ENCODE data around the gene DCAF4.
"Not testable (repeated sequence)": the region's sequence is repeated elsewhere in the genome, so short reads cannot be mapped to it uniquely, and the experiment has no call there.

DCAF4 gene

DNA sequence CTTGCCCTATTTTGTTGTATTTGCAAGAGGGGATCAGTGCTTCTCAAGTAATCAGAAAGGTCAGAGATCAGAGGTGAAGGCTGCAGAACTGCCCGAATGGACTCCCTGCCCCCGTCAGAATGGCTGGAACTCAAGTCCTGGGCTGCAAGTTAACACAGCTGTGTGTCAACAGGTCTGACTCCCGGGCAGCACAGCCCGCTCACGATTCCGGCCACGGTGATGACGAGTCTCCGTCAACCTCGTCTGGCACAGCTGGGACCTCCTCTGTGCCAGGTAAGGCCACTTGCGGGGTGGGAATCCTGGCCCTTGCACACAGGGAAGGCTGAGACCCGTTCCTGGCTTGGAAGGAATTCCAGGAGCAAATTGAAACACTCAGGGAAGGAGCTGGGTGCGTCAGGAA is 13.4 kb downstream of the DCAF4 start:
- DNase-seq = no peak

DNA sequence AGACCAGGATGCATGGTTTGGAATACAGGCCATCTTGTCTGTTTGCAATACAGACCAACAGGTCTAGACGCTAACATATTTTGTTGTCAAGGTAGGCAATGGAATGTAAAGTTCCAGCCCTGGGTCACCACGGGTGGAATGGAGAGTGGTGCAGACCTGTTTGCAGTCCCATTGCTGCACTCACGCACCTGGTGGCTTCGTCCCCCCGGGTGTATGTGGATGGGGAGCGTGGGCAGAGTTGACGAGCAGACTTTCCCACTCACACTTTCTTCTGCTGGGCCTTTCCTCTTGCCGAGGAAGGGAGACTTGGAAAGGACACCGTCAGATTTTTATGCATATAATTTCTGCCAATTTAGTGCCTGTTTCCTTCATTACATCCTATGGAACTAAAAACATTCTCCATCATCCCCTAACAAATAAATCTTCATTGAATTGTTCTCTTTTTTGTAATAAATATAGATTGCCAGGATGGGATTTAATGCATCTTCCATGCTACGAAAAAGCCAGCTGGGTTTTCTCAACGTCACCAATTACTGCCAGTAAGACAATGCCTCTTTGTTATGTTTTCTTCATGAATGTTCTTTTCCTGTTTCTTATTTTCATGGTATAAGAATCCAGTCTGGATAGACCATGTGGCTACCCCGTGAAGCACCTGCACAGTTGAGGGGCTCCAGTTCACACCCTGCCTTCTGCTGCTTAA is 15.2 kb downstream of the DCAF4 start:
- DNase-seq = no peak

DNA sequence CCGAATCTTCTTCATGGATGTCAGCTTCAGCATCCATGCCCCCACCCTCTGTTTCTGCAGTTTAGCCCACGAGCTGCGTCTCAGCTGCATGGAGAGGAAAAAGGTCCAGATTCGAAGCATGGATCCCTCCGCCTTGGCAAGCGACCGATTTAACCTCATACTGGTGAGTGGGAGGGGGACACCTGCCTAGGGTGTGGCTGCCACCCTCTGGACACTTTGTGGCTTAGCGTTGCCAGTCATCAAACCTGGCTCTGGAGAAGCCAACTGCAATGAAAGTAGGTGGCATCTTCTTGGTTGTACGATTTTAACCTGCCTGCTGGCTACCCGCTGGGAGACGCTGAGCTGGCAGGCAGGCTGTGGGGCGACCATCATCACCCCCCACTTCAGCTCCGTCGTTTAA is 16.7 kb downstream of the DCAF4 start:
- no peak for DNase-seq

DNA sequence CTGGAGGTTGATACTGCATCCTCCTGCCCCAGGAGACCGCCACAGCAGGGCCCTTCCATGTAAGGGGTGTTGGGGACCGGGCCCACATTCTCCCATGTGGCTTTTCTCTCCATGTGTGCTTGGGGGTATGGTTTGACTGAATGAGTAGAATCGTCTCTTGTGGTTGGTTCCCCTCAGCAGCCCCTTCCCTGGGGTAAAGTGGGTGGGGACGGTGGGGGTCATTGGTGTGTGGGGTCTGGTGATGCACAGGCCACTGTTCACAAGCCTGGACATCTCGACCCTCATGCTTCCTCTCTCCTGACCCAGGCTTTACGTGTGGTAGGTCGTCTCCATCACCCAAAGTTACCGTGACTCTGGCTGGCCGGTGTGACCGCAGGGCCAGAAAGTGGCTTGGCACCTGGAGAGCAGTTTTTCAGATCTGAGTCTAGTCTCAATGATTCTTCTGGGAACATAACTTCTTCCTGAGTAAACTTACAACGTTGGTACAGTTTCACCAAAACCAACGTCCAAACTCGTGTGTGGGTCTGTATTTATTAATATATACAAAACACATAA is 17.7 kb downstream of the DCAF4 start:
- no peak for DNase-seq

DNA sequence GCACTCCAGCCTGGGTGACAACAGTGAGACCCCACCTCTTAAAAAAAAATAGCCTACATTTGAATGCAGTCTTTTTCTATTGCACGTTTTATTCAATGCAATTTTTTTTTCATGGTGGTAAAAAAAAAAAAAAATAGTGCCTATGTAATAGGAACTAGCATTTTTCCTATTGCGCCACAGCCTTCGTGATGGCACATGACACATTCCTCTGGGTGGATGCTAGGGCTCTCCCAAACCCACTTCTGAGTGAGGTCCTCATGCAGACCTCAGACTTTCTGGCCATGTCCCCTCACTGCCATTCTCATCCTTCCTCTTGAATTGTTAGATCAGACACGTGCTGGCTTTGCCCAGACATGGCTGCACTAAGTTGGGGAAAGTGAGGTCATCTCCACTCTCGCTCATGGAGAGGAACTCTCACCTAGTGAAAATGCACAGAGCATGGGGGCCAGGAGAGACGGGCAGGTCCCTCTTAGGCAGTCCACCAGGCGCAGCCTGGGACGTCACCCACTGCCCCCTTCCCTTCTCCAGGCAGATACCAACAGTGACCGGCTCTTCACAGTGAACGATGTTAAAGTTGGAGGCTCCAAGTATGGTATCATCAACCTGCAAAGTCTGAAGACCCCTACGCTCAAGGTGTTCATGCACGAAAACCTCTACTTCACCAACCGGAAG is 19.2 kb downstream of the DCAF4 start:
- DNase-seq = no peak

DNA sequence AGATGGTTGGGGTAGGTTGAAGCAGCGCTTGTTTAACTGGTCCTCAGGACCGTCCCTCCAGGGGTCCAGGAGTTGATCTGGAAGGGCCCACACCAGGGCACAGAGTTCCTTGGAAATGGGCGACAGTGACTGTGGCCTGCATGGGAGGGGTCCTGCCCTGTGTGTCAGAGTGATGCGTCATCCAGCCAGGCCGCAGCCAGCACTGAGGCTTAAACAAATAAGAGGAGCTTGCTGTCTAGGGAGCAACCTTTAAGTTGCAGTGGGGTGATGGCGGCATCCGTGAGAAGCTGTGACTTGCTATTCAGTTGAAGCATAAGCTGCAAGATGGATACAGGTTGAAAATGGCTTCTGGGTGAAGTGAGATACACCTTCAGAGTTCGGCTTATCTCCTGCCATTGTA is 20.2 kb downstream of the DCAF4 start:
- DNase-seq = no peak

DNA sequence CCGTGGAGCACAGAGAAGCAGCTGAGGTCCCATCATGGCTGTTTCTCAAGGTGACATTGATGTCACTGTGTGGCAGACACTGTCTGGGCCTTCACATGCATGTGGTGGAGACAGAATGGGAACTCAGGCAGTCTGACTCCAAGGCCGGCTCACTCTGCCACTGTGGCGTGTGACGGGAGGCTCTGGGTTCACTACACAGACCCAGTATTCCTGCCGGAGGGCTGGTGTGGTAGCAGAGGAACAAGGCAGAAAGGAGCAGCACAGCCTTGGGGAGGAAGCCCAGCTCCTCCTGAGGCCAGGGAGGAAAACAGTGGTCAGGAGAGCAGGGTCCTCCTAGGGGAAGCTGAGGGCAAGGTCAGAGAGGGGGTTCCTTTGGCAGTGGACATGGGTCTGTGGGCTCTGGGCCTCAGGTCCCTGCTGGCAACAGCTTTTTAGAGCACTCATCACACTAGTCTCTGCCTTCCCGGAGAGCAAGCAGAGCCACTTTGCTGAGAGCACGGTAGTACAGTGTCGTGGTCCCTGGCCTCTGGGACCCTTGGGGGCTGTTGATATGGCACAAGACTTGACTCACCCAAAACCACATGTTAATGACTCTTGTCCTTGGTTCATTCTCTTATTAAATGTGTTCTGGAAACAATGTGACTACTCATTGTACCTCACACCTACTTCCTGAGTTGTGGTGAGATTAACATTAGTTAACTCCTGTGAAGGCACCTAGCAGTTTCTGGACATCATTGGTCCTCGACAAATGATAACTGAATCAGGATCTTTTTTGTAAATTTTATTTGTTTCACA is 21.3 kb downstream of the DCAF4 start:
- DNase-seq = no peak

DNA sequence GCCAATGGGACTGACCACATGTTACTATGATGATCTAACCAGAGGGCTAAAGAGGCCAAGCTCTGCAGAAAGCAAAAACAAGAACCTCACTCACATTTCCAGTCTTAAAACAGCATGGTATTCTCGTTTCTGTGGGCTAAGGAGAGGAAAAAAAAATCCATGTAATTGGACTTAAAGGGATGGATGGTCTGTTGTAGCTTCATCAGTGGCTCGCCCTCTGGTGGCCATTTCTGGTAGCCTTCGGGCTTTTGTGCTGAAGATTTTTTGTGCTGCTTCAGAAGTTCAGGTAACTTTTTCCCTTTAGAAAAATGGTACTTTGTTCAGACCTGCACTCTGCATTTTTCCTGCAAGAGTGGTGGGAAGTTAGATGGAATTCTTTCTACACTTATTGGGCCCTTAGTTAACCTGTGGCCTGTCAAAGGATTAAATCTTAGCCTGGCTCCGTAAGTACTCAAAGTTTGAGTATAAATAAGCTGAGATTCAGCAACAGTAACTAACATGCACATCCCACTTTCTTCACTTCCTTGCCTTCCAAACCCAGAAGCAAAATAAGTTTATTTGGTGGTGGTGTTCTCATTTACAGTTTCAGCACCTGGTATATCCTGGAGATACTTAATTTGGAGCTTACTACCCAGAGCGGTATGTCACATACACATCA is 22.3 kb downstream of the DCAF4 start:
- DNase-seq = peak; percentile 36 to 56

DNA sequence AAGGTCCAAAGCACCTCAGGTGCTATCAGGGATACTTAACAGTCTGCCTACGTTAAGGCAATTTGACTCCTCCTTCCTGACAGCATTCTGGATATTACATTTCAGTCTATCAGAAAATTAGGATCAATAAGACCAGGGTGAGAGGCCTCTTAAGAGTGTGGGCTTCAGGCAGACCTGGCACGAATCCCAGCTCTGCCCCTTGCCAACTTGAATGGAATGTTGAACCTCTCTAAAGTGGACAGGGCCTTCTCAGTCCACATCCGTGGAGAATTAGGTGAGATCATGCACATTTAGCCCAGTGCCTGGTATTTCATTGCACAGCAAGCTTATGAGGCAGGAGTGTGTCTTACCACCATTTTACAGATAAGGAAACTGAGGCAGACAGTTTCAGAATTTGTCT is 25.9 kb downstream of the DCAF4 start:
- no peak for DNase-seq

DNA sequence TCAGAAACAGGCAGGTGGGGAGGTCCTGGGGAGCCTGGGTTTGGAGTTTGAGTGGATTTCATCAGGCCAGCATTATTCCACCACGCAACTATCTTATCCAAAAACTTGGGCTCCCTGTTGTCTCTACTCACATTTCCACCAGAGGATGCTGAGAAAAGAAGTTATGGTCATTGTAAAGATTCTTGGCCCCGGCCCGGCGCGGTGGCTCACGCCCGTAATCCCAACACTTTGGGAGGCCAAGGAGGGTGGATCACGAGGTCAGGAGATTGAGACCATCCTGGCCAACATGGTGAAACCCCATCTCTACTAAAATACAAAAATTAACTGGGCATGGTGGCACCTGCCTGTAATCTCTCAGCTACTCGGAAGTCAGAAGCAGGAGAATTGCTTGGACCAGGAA is 30.5 kb downstream of the DCAF4 start:
- not testable (repeated sequence) for DNase-seq

DNA sequence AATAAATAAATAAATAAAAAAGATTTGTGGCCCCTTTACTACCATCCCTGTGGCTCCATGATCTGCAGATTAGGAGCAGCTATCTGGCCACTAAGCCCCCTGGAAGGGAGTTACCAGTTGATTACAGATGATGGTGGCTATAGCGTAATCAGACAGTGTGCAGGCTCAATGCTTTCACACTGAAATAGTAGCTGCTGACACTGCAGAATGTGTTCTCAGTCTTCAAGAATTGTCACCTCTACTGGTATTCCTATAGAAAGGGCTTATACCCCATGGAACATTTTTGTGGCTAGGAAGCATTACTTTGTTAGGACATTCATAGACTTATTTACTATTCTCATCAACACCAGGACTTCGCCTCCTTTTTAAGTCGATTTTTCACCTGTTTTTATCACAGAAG is 30.9 kb downstream of the DCAF4 start:
- DNase-seq = no peak

DNA sequence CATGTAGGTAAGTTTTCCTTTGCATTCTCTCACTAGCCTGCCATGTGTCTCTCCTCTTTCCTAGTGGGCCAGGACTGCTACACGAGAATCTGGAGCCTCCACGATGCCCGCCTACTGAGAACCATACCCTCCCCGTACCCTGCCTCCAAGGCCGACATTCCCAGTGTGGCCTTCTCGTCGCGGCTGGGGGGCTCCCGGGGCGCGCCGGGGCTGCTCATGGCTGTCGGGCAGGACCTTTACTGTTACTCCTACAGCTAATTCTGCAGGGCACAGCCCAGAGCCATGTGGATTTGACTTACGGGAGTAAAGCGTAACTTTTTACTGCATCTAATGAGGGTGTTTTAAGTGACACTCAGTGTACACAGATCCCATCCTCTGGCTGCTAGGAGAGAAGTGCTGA is 32.3 kb downstream of the DCAF4 start:
- DNase-seq = no peak

DNA sequence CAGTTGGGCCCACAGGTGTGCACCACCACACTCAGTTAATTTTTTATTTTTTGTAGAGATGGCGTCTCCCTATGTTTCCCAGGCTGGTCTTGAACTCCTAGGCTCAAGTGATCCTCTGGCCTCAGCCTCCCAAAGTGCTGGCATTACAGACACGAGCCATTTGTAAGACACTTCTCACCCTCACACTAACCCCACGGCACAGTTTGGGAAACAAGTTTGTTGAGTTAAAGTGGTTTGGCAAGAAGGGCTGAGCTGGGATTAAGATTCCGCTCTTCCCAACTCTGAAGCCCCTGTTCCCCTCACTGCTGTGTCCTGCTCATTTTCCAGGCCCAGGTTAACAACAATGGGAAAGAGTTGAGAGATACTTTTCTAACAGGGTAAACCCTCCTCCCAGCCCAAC is 34.8 kb downstream of the DCAF4 start:
- not testable (repeated sequence) for DNase-seq

DNA sequence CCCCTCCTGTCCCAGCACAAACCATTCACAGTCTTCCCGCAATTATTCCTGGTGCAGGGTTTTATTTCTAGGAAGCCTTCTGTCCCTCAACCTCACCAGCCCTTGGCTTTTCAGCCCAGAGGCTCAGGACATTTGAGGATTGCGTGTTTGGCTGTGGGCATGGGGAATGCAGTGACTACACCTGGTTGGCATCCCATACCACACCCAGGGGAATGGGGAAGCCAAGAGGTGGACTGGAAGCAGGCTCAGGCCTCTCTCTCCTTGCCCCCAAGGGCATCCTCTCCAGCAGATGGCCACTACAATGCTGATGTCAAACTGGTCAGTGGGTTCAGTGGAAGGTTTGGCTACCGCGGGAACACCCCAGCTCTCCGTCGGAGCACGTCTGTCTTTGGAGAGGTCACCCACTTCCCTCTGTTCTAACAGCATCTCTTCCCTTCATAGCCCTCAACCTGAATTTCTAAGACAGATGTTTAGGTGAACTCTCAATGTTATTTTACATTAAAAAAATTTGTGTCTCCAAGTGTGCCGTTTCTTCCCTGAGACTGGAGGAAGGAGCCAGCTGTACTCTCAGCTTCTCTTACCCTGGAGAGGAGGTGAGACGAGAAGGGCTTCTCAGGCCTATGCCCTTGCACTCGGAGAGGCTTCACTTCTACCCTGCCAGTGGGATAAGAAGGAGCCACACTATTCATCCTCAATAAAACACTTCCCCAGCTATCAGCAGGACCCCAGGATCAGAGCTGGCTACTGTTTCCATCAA is 35.5 kb downstream of the DCAF4 start:
- no peak for DNase-seq

DNA sequence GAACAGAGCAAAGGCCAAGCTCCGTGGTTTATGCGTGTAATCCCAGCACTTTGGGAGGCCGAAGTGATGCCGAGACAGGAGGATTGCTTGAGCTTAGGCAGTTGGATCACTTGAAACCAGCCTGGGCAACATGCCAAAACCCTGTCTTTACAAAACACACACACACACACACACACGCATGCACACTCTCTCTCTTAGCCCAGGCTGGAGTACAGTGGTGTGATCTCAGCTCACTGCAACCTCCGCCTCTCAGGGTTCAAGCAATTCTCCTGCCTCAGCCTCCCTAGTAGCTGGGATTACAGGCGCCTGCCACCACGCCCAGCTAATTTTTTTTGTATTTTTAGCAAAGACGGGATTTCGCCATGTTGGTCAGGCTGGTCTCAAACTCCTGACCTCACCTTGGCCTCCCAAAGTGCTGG is 36.1 kb downstream of the DCAF4 start:
- not testable (repeated sequence) for DNase-seq

DNA sequence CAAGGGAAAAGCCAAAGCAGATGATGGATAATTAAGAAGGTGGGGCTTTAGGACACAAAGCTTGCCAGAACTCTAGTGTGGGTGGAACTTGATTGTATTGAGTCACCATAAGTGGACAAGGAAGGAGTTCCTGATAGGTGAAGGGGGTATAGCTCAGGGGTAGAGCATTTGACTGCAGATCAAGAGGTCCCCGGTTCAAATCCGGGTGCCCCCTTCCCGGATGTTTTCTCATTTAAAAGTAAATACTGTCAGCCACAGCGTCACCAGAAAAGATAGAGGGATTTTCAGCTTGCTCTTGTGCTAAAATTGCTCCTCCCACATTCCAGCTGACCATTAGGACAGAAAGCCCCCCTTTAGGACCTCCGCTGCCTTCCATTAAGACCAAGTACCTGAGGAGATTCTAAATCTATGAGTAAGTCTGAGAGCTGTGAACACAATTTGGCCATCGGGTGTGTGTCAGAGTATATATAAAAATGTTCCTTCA is 36.6 kb downstream of the DCAF4 start:
- no peak for DNase-seq

DNA sequence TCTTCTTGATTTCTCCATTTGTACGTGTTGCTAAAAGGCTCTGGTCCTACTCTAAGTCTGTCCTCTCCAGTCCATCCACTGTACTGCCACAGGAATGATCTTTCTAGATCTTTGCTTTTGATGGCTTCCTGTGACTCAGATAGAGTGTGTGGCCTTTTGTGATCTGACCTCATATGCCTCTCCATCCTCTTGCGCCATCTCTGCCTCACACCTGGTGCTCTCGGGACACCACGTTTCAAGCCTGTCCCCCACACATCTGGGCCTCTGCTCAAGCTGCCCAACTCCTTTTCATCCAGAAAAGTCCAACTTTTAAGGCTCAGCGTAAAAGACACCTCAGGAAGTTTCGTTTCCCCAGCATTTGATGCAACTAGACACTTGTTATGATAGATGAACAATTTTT is 39.0 kb downstream of the DCAF4 start:
- no peak for DNase-seq

DNA sequence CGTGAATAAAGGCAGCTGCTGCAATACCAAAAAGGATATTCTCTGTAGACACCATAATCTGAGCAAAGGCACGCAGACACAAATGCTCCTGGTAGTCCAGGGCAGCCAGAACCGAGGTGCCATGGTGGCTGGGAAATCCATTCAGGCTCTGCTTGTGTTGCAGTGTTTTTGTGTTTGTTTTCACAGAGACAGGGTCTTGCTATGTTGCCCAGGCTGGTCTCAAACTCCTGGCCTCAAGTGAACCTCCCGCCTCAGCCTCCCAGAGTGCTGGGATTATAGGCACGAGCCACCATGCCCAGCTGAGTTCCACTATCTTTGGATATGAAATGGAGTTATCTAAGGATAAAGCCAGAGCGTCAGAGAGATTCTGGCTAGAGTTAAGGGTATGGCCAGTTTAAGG is 39.8 kb downstream of the DCAF4 start:
- DNase-seq = no peak

DNA sequence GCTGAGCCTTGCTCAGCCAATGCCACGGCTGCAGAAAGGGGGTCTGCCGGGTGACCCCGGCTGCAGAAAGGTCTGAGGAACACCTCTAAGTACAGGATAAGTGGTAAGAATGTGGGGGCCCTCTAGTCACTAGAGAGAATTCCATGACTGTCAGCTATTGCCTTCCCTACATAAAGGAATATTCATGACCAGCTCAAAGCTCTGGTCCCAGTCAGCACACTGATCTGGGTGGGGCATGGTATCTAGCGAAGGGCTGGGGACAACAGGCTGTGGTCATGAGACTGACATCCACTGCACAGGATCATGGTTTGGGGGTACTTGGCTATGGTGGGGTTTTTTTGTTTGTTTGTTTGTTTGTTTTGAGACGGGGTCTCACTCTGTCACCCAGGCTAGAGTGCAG is 42.1 kb downstream of the DCAF4 start:
- no peak for DNase-seq

DNA sequence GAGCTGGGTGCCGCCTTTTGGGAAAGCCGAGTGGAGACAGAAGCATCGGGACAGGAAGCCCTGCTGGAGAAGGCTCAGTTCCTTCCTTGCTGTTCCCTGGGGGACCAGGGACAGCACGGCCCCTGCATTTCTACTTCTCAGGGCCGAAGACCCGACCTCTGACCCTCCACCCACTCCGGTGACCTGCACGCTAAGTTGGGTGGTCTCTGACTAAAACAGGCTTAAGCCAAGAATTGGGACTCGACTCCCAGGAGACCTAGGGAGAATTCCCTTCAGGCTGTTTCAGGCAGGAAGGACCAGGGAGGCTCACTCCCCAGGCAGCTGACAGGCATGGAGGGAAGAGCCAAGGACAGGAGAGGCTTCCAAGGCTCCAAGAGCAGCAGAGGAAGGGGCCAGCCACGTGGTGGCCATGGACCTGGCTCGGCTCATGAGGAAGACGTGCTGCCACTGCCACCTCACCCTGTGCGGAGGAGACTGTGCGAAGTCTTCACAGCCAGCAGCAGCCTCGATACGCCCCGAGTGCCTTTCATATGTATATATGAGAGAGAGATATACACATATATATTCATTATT is 43.9 kb downstream of the DCAF4 start:
- DNase-seq = no peak

DNA sequence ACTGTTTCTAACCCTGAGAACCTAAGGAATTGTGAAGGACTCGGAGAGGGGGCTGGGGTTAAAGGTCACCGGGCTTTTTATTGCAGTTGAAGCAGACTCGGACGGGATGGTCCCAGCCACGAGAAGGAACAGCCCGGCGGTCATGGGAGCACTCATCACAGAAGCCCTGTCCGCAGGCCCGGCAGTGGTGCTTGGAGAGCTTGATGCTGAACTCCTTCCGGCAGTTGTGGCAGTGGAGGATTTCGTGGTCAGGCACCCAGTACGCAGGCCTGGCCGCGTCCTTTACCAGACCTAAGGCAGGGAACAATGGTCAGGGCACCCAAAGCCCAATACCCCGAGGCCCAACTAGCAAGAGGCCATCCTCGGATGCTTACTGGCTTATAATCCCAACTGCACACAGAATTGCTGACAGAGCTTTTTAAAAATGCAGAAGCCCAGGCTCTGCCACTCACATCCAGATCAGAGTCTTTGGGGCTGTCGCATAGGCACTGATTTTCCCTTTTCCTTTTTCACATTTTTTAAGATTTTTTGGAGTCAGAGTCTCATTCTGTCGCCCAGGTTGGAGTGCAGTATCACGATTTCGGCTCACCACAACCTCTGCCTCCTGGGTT is 44.7 kb downstream of the DCAF4 start:
- DNase-seq = no peak
